Left forelimb (tissue), 1 donor: Measurements from ENCODE around the gene KIAA0825.

Source experiments
- DNase-seq: peaks from one replicate; pipeline ENCODE4 v3.0.0-alpha.2; 2018; ENCODE audit warnings: low spot score

Gene KIAA0825, protein sequence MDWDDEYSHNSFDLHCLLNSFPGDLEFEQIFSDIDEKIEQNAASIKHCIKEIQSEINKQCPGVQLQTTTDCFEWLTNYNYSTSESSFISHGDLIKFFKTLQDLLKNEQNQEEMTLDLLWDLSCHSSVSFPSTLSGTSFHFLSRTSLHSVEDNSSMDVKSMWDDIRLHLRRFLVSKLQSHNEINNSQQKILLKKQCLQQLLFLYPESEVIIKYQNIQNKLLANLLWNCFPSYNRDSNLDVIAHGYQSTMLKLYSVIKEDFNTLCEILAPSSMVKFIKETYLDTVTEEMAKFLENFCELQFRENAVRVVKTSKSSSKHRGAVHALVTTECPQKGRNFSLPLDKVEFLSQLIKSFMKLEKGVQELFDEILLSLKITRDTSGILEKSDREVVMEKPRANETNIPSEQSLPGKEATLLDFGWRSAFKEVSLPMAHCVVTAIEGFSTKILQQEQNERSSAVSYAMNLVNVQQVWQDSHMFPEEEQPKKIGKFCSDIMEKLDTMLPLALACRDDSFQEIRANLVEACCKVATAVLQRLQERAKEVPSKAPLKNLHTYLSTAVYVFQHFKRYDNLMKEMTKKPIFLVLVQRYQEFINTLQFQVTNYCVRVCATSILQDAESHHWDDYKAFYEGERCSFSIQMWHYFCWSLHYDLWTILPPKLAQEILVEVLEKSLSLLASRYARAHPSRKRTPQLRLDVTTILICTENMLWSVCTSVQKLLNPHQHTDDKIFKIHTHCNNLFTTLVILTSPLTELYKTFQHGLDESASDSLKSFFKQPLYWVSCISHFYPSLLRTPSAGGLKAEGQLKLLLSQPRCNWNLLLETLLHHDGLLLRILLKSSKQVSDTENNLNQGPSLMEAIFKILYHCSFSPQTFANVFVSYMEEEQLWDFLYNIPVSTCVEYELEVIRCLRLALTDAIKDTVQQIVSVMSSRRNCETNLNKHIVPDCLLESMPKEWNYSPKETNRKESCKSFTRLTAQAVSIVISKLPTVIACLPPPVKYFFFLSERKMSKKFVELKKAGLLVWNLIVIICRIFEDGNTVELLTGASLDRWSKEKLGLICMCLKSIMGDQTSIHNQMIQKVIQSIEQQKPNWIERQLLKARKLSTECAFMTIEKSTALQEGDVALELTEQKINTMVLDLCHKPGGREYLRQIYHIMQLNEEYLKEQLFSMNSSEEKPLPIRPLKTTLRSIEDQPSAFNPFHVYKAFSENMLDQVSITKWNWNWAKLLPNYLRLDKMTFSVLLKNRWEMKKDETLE (N-terminal part only)

DNA sequence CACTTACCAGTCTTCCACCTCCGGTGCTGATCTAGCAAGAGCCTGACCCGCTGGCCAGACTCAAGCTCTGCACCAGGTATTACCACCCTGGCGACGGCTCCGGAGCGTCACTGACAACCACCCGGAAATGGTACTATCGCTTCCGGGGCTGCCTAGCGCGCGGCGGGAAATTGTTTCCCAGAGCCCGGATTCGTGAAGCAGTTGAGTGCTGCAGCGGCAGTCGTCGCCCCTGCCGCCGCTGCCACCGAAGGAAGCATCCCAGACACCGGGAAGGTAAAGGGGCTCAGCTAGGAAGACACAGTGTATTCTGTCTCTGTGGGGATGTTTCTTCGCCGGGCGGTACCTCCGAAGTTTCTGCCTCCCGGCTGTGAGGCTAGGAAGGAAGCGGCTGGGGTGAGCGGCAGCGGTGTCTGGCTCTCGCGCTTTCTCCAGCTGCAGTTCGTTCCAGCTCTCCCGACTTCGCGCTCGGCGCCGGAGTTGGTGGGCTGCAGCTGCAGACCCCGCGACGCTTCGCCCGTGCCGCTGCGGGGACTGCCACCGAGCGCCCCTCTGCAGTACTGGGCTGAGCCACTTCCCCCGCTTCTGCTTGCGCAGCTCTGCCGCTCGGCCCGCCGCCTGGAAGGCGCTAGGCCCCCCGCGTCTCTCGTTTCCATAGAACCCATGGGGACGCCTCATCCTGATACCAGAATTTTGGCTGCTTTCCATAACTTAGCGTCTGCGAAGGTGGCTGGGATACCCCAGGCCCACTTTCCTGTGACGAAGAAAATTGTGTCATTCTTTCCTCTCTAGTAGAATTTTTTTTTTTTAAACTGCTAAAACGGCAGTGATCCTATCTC, at the start of gene KIAA0825, which contains the start of gene SLF1:
Gene KIAA0825, minus strand, starts transcription at position 112 of the 836 bp plus-strand sequence. CDS start 81,478 bp downstream, outside the sequence.
Gene SLF1, plus strand, starts transcription at position 177 of the 836 bp plus-strand sequence. CDS start 10,142 bp downstream, outside the sequence.
- peak; percentile 94 for DNase-seq

DNA sequence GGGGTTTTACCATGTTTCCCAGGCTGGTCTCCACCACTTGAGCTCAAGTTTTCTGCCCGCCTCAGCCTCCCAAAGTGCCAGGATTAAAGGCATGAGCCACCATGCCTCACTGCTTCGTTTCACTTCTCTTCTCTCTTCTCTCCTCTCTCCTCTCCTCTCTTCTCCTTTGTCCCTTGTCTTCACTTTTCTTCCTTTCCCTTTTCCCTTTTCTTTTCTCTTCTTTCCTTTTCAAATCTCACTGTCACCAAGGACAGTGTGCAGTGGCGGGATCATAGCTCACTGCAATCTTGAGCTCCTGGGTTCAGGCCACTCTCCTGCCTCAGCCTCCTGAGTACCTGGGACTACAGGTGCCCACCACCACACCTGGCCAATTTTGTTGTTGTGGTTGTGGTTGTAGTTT, 49.5 kb upstream of the KIAA0825 start:
- DNase-seq: no peak

DNA sequence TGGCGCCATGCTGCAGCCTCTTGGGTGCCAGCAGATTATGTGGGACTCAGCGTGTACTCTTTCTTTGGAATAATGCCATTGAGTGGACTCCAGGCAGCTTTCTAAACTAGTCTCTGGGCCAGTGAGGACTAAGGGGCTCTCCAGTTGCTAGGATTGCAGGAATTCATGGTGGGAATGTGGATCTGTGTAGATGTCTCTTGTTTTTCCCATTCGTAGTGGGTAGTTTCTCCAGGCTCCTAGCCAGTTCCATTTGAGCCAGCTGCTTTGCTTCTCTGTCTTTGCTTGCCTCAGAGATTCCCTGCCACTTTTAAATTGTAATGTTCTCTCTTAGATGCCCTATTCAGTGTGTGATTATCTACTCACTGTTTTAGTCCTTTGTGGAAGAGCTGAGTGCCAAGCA, 42.7 kb upstream of the KIAA0825 start:
- no peak for DNase-seq

DNA sequence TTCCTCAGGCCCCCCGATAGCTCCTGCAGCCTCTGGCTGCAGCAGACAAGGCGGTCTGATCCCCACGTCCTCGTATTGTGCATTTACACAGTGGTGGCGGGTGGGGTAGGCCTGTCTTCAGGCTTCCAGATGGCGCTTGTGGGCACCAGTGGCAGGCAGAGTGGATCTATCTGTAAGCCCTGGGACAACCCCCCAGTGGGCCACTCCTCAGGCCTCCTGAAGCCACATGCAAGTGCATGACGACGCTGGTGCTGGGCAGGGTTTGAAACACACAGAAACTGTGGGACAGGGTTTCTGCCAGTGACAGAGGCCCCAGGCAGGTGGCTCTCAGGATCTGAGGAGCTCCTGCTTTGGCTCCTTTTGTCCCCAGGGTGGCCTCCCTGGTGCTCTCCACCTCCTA, 42.1 kb upstream of the KIAA0825 start:
- no peak for DNase-seq

DNA sequence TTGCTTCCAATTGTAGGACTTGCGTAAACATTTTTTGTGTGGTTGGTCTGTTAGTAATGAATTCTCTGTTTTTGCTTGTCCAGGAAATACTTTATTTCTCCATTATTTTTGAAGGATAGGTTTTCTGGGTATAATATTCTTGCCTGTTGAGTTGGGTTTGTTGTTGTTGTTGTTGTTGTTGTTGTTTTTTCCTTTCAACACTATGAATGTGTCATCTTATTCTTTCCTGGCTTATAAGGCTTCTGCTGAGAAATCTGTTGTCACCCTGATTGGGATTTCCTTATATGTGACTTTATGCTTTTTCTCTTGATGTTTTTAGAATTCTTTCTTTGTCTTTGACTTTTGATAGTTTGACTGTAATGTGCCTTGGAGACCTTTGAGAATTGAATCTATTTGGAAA, 39.9 kb upstream of the KIAA0825 start:
- no peak for DNase-seq

DNA sequence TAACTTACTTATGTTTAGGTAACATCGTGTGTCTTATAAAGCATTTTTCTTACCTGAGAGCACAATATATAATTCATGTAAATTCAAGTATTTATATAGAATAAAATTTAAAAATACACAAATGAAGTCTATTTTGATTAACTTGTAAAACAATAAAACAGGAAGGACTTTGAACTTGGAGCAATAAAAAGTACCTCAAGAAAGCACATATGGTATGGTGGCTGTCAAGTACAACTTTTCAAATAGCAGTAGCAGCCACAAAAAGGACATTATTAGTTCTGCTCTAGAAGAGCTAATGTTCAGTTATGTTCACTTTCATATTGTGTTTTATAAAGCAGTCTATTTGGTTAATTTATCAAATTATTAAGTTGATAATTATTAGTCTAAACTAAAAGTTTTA, 31.5 kb upstream of the KIAA0825 start:
- no peak for DNase-seq

DNA sequence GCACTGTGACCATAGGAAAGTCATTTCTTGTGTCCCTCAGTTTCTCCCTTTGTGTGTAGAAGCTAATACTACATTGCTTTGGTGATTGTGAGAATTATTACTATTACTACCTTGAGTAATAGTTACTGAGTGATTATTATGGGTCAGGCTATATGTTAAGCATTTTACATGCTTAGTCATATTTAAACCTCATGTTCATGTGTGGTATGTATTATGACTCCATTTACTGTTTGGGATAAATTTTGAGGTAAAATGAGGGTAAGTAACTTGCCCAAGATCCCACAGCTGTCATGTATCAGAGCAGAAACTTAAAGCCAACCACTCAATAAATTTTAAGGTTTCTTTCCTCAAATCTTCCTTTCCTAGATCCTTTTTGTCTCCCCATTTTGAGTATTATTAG, 28.4 kb upstream of the KIAA0825 start:
- DNase-seq: no peak

DNA sequence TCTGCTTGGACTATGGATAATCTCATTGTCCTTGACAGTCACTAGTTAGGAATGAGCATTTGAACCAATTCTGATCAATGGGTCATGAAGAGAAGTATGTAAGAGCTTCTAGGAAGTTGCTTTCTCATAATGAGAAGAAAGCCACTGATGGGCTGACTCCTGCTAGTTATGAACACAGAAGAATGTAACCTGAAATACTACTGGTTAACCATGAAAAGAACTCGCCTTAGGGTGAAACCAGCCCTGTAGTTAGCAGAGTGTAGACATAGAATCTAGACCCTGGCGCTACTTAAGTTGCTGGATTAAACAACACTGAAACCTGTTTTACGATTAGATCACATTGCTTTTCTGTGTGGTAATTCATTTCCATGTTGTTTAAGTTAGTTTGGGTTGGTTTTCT, 26.6 kb upstream of the KIAA0825 start:
- DNase-seq: no peak

DNA sequence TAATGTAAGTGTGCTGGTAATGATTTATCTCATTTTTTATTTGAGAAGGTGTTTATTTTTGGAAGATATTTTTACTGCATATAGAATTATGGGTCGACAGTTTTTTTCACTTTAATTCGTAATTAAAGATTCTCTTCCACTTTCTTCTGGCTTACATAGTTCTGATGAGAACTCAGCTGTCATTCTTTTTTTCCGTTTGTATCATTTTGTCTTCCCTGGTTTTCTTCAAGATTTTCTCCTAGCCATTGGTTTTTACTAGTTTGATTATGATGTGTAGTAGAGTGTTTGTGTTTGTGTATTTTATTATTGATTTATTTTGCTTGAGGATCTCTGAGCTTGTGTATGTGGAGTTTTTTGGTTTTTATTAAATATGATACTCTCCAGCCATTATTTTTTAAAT, 21.8 kb upstream of the KIAA0825 start:
- DNase-seq: no peak

DNA sequence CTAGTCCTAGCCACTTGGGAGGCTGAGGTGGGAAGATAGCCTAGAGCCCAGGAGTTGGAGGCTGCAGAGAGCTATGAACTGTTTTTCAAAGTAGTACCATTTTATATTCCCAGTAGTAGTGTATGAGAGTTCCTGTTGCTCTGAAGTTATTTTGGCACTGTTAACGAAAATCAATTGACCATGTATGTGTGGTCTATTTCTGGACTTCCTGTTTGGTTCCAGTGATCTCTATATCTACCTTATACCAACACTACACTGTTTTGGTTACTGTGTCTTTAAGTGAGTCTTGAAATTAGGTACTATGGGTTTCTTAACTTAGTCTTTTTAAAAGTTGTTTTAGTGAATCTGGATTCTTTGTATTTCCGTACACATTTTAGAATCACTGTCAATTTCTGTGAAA, 13.6 kb upstream of the KIAA0825 start:
- DNase-seq: no peak

DNA sequence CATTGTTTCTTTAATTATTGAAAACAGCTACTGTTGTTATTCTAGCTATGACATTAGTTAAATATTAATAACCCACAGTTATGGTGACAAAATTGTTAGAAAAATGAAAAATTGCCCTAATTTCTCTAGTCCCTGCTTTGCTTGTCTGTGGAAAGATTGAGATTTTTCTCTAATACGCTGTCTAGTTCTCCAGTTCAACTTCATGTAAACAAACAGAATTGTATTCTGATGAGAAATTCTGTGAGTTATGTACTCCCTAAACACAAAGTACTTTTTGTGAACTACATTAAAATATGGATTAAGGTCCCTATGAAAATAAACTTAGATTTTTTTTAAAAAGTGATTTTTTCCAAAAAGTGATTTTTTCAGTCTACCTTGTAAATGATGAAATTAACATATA, 8.8 kb upstream of the KIAA0825 start:
- no peak for DNase-seq

DNA sequence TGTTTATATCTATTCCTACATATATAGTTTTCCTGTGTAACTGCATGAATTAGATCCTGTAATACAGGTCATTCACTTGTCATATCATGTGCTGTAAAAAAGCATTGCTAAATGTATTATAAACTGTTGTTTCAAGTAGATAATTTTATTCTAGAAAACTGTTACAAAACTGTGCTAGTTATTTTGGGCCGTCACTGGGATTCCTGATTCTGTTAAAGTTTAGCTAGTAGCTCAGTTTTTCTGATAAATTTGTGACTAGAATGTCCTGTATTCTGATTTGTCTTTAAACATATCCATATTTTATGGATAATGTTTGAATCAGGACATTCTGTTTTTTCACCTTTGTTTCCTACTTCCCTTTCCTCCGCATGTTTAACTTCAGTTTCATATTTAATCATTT, 5.5 kb upstream of the KIAA0825 start:
- DNase-seq: no peak

DNA sequence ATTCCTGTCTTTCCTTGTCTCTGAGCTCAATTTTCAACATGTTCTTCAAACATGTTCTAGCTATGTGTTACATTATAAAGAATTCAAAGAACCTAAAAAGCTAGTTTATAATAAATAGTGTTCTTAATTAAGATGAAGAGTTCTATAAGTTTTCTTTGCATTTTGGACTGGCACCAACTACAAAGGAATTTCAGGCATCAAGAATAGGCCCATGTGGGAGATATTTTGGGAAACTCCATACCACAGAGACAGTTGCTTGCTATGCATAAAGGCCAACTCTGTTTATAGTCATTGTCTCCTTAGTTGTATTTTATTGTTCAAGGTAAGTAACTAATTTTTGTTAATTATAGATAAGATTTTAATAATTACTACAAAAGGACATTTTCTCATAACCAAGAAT, 4.6 kb upstream of the KIAA0825 start:
- no peak for DNase-seq

DNA sequence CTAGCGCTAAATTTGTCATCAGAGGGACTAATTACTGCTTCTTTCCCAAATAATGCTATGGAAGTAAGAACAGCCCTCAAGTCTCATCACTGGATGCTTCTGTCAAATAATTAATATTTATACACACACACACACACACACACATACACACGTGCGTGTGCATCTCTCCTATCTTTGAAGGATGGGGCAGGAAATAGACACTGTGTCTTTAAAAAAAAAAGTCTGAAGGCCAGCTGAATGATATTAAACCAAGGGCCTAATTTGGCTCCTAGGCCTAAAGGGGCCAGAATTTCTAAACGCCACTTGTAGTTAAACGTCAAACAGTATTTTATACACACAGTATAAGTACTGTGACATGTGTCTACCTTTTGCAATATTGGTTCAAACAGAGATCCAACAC, 3.4 kb upstream of the KIAA0825 start:
- DNase-seq: no peak

DNA sequence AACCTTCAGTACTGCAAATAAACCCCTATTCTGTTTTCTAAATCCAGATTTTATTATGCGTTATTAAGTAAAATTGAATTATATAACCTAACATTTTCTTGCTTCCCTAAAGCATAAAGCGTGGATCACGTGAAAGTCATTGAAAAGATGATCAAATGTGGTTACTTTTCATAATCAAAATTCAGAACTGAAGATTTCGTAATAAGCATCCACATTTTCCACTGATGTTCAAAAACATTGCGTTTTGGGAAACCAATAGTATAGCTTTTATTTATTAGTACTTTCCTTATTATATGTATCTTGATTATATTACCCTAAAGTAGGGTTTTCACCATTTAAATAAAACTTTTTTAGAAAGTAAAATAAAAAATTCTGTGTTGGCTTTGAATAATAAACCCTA, 1.9 kb upstream of the KIAA0825 start:
- no peak for DNase-seq

DNA sequence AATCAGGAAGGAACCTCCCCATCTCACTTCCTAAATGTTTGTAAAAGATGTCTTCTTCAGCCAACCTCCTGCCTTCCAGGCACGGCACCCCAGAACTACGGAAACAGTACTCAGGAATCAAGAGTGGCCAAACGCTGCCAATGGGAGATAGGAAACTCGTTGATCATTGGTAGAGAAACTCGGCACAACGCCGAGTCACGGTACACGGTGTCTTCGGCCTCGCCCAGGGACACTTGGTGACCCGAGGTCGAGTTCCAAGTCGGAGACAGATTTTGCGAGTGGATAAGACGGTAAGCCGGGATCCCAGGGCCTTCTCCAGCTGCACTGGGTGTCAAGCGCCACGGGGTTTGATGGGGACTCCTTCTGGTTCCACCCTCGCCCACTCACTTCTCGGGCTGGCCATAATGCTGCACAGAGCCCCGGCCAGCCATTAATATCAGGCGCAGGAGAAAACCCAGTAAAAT, 343 bp downstream of the KIAA0825 start:
- no peak for DNase-seq

DNA sequence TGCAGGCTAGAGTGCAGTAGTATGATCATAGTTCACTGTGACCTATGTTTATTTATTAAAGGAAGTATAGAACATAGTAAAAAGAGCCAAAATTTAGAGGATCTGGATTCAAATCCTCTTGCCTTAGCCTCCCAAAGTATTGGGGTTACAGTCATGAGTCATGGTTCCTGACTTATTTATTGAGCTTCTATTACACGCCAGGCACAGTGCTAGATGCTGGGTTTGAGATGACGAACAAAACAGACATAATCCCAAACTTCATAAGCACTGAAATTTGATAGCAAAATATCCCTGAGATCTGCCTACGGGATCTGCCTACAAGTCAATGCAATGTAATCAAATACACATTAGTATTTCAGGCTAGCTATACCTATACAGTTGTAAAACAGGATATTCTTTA, 2.5 kb downstream of the KIAA0825 start:
- no peak for DNase-seq

DNA sequence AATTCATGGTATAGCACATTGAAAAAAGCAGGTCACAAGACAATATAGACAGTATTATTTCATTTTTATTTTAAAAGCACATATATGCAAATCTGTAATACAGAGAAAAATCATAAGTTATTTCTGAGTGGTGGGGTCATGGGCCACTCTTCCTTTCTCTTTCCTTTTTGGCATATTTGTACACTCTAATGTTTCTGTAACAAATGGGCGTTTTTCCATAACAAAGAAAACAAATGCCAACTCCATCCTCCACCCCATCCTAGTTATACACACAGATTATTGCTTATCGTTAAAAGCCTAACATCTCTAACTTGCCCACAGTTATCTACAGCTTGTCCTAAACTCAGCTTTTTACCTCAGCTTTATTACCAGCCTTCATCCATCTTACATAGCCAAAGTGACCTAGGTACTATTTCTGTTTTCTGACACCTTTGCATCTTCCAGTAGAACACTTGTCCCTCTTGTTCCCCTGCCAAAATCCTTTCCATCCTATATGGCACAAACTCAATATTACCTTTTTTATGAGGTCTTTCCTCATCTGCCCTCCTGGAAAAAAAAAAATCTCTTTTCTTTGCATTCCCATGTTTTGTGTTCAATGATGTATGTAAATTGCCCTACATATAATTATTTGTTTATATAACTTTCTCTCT, 4.1 kb downstream of the KIAA0825 start:
- no peak for DNase-seq

DNA sequence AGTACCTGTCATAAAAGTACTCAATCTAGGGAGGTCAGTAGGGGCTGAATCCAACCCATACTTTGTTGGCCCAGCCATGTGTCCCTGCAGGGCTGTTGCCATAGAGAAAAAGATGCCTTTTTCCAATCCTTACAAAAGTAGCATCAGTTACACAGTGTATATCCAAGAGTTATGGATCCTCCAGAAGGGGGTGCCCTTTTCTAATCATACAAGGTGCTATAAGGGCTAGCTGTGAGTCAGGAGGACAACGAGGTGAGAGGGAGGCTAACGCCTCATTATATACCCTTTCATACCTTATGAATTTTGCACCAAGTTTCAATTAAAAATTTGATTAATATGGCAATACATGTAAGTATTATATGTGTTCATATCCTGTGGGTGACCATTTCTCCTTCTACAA, 4.8 kb downstream of the KIAA0825 start:
- DNase-seq: no peak

DNA sequence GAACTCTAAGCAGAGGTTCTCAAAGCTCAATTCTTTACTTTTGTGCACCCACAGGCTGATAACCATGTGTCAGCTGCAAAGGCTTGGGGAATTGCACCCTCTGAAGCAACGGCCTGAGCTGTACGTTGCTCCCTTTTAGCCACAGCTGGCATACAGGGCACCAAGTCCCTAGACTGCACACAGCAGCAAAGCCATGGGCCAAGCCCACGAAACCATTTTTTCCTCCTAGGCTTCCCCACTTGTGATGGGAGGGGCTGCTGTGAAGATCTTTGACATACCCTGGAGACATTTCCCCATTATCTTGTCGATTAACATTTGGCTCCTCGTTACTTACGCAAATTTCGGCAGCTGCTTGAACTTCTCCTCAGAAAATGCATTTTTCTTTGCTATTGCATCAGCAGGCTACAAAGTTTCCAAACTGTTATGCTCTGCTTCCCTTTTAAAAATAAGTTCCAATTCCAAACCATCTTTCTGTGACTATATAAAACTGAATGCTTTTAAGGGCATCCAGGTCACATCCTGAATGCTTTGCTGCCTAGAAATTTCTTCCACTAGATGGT, 23.0 kb downstream of the KIAA0825 start:
- no peak for DNase-seq
